GM18907 (cell line): ENCODE results near the gene SIL1.

Experiments used
- ATAC-seq: cut with Tn5 transposase; IDR thresholded peaks from one replicate; pipeline ENCODE4 v1.9.1; 2021; ENCODE audit warnings: mild to moderate bottlenecking, moderate library complexity; ENCODE audit not compliant: unreplicated experiment

The SIL1 gene

DNA sequence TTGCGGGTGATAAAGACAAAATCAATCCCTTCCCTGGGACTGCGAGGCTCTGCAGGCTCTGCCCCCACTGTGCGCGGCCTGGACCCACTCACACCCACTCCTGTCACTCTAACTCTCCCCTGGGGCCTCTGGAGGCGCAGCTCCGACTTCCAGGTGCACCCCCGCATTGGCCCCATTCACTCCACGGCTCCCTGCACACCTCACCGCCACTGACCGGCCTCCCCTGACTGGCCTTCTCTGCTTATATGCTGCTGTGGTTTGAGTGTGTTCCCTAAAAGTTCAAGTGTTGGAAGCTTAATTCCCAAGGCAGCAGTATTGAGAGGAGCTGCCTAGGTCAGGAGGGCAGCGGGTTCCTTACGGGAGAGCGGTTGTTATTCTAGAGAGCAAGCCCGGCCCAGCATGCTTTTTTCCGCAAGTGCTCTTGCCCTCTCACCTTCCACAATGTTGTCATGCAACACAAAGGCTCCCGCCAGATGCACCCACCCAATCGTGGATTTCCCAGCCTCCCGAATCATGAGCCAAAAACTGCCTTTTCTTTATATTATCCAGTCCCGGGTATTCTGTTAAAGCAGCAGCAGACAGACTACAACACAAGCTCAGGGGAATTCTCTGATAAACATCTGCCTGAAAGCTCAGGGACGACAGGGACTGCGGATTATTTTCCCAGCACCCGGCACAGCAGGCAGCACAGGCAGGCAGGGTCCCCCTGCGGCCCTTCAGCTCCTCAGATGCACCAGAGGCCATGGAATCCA, 249.5 kb downstream of the SIL1 start:
- no peak for ATAC-seq

DNA sequence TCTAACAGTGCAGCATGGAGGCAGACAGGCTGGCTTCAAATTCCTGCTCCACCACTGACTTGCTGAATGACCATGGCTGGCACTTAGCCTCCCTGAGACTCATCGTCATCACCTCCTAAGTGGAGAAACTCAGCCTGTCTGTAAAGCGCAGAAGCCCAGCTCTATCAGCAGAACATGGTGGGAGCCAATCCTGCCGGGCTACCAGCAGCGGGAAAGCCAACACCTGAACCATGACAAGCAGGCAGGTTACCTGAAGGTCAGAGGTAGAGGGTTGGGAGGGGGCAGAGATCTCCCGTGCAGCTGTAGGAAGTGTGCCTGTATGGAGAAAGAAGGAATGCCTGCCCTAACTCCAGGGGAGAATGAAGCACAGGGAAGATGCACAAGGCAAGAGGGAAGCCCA, 250.4 kb downstream of the SIL1 start:
- ATAC-seq = no peak

DNA sequence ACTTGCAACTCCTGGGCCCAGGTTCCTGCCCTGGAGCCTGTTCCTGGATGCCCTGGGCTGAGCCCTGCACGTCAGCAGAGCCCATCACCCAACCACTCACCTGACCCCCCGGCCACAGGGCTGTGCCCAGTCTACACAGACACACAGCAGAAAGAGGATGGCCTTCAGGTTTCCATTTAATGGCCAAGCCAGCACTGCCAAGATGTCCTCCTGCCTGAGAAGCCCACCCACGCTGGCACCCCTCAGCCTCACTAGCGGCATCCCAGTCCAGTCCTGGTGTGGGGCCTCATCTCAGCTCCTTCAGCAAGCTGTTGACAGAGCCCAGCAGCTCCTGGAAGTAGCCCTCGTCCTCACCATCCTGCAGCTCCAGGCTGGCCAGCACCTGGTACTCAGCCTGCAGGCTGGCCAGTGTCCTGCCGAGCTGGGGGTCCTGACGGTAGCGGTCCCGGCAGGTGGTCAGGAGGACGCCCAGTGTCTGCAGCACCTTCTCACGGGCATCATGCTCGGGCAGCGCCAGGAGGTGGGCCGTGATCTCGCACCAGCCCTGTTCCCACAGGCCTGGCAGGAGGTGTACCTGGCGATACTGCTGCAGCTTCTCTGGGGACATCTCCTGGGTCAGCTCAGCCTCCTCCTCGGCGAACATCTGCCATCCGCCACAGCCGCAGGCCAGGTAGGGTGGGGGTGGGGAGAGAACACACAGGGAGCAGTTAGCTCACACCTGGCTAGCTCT, 251.2 kb downstream of the SIL1 start:
- no peak for ATAC-seq

DNA sequence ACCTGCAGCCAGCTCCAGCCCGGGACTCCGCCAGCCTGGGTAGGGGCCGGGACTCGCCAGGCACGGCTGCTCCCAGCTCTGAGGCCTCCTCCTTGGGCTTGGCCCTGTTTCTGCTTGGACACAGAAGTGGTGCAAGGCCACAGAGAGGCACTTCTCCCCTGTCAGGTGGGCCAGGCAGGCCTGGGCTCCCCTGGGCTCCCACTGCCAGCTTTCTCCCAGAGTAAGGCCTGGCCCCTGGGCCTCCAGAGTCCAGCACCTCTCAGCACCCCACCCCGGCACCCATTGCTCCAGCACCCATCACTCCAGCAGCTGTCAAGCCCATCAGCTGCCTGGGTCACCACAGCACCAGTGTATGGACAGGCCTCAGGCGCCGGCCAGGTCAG, 251.9 kb downstream of the SIL1 start:
- ATAC-seq = no peak

DNA sequence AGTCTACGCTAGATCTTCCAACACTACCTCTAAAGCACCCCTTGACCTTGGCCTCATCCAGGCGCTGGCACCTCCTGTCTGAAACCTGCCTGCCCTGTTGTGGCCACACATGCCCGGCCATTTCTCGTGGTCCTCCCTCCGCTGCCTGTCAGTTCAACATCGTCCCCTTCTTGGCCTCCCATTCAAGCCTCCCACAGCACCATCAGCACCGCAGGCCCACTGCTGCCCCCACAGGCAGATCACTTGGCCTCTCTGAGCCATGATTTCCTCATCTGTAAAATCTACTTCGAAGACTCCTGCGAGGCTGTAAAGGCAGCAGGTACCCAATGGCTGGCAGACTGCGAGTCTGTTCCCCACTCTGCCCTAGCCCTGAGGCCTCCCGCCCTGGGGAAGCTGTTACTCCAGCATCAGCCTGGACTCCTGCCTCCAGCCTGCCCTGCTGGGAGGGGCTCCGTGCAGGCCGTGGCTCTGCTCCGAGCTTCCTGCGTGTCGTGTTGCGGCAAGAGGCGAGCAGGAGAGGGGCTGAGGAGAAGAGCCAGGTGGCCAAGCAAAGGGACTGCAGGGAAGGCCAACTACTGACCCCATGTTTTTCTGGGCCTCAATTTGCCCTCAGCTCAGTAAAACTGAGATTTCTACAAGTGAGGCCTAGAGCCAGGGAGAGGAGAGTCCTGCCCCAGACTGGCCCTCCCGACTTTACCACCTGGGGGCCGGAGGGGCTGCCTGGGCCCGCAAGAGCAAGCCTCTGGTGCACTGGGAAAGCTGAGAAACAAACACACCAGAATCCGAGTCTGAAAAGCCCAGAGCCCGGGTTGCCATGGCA, 252.5 kb downstream of the SIL1 start:
- ATAC-seq = no peak

DNA sequence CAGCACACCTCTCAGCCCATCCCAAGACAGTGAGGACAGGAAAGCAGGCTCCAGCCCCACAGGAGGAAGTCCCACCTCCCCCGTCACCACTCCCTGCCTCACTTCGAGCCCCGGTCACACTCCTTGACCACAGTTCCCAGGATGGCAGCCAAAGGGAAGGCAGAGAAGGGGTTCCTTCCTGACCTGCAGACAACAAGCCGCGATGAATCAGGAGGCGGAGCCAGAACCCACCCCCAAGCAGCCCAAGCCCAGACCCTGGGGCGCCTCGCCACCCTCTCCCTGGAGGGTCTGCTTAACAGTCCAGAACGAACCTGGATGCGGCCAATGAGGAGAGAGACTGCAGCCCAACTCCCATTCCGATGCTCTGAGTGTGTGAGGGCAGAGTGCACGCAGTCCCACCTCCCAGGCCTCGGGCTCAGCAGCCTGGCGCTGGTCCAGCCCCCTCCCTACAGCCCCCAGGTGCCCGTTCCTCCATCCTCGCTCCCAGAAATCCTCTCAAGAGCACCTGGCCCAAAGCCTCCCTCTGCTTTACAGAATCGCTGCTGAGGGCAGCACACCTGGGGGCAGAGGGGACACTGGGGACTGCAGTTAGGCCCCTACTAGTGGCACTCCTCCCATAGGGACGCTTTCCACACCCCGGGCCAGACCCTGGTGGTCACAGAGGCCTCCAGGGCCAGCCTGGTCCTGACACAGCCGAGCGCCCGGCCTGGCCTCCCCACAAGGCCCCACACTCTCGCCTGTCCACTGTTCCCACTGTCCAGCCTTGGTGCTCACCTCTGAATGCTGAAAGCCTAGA, 253.4 kb downstream of the SIL1 start:
- ATAC-seq = no peak

DNA sequence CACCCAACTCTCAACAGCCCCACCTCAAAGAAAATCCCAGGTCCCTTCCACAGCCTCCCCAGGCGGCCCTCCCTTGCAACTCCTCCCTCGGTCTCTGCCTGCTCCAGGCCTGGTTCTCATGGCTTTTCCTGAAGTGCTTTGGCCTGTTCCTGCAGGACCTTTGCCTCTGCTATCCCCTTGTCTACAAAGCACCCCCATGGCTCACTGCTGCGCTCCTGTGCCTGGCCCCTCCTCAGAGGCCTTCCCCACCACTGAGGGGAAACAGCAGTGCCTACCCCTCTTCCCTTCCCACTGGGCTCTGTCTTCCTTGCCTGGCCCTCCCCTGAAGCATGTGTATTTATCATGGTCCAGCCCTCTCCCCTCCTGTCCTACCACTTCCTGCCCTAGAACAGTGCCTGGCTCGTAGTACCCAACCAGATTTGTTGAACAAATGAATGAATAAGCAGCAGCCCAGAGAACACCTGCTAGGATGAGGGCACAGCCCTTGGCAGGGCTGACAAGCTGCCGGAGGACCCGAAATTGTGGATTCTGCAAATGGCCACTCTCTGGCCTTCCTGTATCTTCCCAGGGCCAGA, 254.5 kb downstream of the SIL1 start:
- no peak for ATAC-seq

DNA sequence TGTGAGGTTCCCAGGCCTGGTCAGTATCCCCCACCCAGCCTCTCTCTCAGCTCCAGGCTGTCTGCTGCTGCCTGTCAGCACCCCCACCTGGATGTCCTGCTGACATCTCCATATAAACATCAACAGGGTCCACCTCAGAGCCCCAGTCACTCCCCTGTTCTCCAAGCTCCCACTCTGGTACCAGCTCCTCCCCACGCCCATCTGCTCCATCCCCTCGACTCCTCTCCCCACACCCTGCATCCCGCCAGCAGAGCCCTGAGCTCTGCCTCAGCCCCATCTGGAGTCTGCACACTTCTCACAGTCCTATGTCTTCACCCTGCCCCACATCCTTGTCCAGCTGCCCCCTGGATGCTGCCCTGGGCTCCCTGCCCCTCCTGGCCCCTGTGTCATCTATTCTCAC, 255.3 kb downstream of the SIL1 start:
- ATAC-seq = no peak

DNA sequence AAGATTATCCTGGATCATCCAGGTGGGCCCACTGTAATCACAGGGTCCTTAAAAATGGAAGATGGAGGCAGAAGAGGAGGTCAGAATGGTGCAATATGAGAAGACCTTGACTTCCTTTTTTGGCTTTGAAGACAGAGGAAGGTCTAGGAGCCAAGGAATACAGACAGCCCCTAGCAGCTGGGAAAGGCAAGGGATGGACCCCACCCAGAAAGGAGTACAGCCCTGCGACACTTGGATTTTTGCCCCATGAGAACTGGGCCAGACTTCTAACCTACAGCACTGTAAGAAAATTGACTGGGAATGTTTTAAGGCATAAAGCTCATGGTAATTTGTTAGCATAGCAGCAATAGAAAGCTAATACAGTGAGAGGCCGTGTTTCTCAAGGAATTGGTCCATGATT, 256.1 kb downstream of the SIL1 start:
- no peak for ATAC-seq

DNA sequence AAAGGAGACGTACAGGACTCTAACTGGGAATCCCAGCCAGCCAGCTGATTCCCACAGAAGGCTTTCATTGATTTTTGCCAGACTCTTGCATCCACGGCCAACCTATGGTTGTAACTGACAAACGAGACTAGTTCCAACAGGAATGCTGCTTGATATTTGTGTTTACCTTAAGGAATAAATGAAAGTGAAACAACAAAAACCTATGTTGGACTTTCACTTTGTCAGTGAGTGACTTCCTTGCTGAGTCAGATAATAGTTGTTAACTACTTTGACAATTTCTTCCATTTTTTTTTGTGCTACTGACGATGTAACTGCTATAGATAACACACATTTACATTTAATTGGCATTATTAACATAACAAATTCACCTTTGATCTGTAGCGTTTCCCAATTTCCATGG, 259.6 kb downstream of the SIL1 start:
- no peak for ATAC-seq

DNA sequence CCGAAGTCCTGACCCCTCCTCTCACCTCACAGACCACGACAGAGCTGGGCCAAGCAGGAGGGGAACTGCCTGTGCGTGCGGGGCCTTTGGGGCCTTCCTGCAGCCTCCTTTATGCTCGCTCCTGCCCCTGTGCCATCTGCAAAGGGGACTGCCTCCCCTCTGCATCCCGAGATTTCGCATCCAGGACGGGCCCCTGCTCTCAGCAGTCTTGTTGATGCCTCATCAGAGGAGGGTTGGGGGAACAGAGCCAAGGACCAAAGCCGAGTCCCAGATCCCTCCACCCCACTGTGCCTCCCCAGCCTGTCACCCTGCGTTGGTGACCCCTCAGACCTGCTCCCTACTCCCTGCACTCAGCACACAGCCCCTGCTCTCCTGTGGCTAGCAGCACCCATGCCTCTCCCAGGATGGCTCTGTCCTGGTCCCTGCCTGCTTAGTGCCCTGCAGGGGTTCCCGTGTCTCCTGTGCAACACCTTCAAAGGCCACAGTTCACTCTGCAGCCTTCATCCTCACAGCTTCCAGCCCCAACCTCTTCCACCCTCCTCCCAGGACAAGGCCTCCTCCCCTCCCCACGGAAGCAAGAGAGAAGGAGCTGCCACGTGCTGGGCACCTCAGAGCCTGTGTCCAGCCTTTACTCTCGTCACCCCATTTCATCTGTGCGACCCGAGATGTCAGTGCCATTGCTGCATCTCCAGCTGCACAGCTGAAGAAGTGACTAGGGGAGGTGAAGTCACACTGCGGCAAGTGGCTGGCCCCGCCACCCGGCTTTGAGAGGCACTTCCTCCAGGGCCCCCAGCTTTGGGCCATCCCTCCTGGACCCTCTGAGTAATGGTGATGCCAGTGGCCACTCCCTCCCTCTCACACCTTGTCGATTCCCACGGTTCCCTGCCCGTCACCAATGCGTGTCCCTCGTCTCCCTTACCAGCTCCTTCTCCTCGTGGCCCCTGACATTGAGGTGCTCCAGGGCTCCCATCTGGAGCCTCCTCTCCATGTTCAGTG, 260.5 kb downstream of the SIL1 start:
- ATAC-seq = no peak

DNA sequence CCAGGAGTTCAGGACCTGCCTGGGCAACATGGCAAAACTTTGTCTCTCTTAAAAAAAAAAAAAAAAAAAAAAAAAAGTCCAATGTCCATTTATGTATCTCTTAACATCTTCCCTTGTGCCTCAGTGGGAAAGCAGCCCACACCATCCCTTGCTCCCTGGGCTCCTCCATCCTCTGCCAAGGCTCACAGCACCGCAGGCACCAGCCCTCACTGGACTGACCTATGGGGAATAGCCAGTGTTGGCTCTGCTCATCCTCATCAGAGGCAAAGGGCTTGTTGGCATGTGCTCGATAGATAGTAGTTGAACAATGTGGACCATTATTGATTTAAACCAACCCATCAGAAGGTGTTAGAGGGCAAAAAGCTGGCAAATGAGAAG, 261.2 kb downstream of the SIL1 start:
- no peak for ATAC-seq

DNA sequence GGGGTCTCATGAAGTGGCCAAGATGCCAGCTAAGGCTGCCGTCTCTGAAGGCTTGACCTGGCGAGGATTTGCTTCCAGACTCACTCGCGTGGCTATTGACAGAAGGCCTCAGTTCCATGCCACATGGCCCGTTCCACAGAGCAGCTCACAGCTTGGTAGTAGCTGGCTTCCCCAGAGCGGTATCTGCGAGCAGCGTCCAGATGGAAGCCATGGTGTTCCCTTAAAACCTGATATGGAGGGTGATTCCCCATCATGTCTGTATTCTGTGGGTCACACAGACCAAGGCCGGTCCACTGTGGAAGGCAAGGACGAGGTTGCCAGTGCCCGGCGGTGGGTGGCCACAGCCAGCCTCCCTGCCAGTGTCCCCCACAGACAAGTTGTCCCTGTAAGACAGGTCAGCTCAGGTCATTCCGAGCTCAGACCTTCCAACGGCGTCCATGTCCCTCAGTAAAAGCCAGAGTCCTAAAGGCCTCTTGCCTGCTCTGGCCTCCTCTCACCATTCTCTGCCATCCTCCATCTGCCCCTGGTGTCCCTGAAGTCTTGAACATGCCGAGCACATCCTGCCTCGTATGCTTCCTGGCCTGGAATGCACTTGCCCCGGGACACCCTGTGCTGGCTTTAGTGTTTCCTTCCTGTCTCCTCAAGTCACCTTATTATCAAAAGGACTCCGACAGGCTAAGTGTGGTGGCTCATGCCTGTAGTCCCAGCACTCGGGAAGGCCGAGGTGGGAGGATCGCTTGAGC, 261.8 kb downstream of the SIL1 start:
- ATAC-seq = no peak

DNA sequence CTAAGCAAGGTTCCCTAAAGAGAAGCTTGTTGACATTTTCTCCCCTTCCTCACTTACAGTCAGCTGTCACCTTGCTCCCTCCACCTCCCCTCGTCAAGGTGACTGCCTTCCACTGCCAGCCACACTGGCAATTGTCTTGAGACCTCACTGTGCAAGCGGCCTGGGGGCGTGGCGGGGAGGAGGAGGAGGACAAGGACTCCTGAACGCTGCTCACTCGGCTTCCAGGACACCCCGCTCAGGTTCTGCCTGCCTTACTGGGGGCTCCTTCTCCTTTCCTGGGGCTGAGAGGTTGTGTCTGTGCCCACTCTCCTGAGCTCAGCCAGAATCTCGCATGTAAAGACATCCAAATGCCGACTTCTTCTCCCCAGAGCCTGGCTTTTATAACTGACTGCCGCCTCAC, 262.7 kb downstream of the SIL1 start:
- no peak for ATAC-seq

DNA sequence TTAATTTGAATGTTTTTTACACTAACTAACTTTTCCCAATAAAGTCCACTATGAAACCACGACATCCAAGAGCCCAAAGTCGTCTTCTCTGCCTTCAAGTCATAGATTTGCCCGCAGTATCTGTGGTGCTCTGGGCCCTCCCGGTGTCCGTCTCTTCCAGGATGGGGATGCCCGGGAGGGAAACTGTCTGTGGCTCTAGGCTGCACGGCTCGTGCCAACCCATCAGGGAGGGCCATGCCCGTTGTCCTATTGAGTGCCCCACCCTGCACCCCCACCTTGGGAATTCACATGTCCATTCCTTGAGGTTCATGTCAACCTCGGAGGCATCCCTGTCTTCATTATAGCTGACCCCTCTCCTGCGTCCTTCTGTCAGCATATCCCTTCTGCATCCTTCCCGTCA, 263.2 kb downstream of the SIL1 start:
- no peak for ATAC-seq

DNA sequence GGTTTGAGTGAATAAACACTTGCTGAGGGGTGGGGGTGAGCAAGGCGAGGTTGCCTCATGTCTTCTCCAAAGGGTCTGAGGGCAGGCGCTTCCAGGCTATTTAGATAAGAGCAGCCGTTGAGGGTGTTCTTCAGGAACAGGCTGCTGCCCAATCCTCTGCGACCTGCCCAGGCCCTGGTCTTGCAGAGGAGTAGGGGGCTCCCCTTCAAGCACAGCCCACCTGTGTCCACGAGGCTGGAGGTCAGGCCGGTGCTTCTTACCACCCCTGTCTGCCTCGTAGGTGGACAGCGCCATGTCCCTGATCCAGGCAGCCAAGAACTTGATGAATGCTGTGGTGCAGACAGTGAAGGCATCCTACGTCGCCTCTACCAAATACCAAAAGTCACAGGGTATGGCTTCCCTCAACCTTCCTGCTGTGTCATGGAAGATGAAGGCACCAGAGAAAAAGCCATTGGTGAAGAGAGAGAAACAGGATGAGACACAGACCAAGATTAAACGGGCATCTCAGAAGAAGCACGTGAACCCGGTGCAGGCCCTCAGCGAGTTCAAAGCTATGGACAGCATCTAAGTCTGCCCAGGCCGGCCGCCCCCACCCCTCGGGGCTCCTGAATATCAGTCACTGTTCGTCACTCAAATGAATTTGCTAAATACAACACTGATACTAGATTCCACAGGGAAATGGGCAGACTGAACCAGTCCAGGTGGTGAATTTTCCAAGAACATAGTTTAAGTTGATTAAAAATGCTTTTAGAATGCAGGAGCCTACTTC, 264.5 kb downstream of the SIL1 start:
- ATAC-seq = no peak

DNA sequence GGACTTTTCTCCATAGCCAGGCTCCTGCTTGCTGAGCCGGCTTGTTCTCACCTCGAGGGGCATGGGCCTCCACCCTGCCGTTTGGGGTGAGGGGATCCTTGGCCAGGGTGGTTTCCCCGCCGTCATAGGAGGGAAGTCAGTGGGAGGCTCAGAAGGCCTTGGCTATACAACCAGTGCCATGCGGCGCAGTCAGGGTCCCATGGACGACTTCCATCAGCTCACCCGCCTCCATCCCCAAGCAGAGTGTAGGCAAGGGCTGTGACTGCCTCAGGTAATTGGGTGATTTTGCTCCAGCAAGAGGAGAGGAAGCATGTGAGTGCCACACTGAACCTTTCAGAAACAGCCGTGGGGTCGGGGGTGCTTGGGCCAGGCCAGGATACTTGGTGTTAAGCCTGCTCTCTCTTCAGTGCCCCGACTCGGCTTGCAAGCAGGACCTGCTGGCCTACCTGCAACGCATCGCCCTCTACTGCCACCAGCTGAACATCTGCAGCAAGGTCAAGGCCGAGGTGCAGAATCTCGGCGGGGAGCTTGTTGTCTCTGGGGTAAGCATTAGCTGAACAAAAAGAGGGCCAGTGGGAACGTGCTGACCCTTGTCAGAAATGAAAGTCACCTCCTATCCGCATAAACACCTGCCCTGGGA, 265.9 kb downstream of the SIL1 start:
- no peak for ATAC-seq
